ENCODE data around the gene ACSS3. TPM values are rescaled to one million over a fixed set of nuclear protein-coding genes. Genes with fewer than 3 reads are reported as not detected.

ACSS3 gene
- total and polyA plus RNA-seq, 2 of the 8 experiments (the other 6 are each of a cell fraction or from before 2014, with no cell fraction given): 14.4 to 24.0 TPM

- Histone ChIP-seq H2BK20ac (ENCODE audit: low read length) (no peak overlapping the region), H2BK15ac (ENCODE audit: low read length) (no peak overlapping the region), H3K27me3 (replicated peaks in 1 of 4; ENCODE audit: control insufficient read depth in 3 of 4, extremely low read depth in 1 of 4, insufficient read depth in 3 of 4, low read length in 3 of 4) (no peaks in the 10 kb centered on the region), H2BK5ac (ENCODE audit: low read depth, low read length) (no peak overlapping the region), H3K18ac (ENCODE audit: extremely low read depth, low read length) (no peak overlapping the region), H3K79me2 (ENCODE audit: control insufficient read depth in 1 of 2, insufficient read depth in 2 of 2, low read length in 2 of 2) (no peaks in the 10 kb centered on the region), H3K23ac (ENCODE audit: insufficient read length) (no peak overlapping the region), H2AFZ (ENCODE audit: low read length) (no peak overlapping the region), H3K36me3 (ENCODE audit: control insufficient read depth in 2 of 4, insufficient read depth in 4 of 4, low read length in 3 of 4) (no peaks in the 10 kb centered on the region), H3K4me2 (ENCODE audit: insufficient read depth in 1 of 2, low read depth in 2 of 2, low read length in 2 of 2) (no peak overlapping the region), H3K4ac (replicated peaks; ENCODE audit: insufficient read length, low read depth, low read length) (no peak overlapping the region), H3K56ac (replicated peaks; ENCODE audit: insufficient read length, low read depth, low read length) (no peak overlapping the region), H3K23me2 (ENCODE audit: low read depth, low read length) (no peaks in the 10 kb centered on the region), H3K4me3 (ENCODE audit: extremely low read depth in 1 of 4, insufficient read depth in 2 of 4, low read depth in 3 of 4, low read length in 4 of 4) (no peak overlapping the region), H2BK12ac (ENCODE audit: low read depth, low read length) (no peak overlapping the region), H3K9ac (replicated peaks in 1 of 4; ENCODE audit: extremely low read depth in 1 of 4, low read depth in 3 of 4, low read length in 3 of 4) (no peak overlapping the region), H3K9me3 (ENCODE audit: insufficient read depth in 2 of 2, low read depth in 1 of 2, low read length in 1 of 2) (no peaks in the 10 kb centered on the region), H3K4me1 (replicated peaks in 1 of 4; ENCODE audit: control insufficient read depth in 3 of 4, insufficient read depth in 4 of 4, low read length in 3 of 4) (peaks cover 0 to 5% (median 0%) of the 10 kb centered on the region in 4 experiments; a peak in 1 of 7 replicates), H4K8ac (ENCODE audit: extremely low read depth, insufficient read depth, low read length) (no peak overlapping the region), H3K79me1 (ENCODE audit: low read depth, low read length) (no peaks in the 10 kb centered on the region), H4K91ac (replicated peaks; ENCODE audit: insufficient read length, low read length) (no peak overlapping the region), H3K14ac (ENCODE audit: insufficient read length) (no peak overlapping the region), H2AK5ac (ENCODE audit: low read depth, low read length) (no peak overlapping the region), H4K5ac (ENCODE audit: insufficient read length, low read depth, low read length) (no peak overlapping the region), H4K20me1 (replicated peaks in 1 of 2; ENCODE audit: control insufficient read depth in 1 of 2, insufficient read depth in 2 of 2, low read length in 2 of 2) (no peaks in the 10 kb centered on the region), H3K27ac (ENCODE audit: low read depth, low read length) (no peak overlapping the region), H2BK120ac (replicated peaks; ENCODE audit: low read depth, low read length) (no peak overlapping the region)
- peak; percentile 57 for FAIRE-seq
- WGBS, 2 experiments (ENCODE audit: extremely low coverage in 1 of 2, insufficient coverage in 1 of 2, insufficient read length in 1 of 2, insufficient replicate concordance in 2 of 2, low coverage in 1 of 2, low lambda C conversion rate in 2 of 2, missing lambda C conversion rate in 1 of 2): 81% methylated on average over 4 of the region's 4 CpGs; no CpG with 5 or more reads in 1 of the 2 experiments
- ChIA-PET CTCF (ENCODE audit: partially characterized antibody) (interaction anchor here (1.0 kb wide), 1 partner anchor 325 kb away, joined by 3 read pairs; no protein-coding TSS in a partner anchor), POLR2A (ENCODE audit: partially characterized antibody) (no interaction called here)
- DNase-seq (ENCODE audit: low read depth in 1 of 2, low spot score in 2 of 2): no peak
- no peak for TF ChIP-seq CHD2 (IDR thresholded peaks at IDR 0.05; ENCODE audit: low read length)
Measured at GRCh38 chr12:81261508-81262207, 183.8 kb downstream of the ACSS3 start.

Measured in H1 (cell line).